Left renal cortex interstitium (tissue), 4 donors: ENCODE results near the gene VNN1. TPM values are rescaled to one million over a fixed set of nuclear protein-coding genes. Genes with fewer than 3 reads are reported as not detected.

Experiments used
- polyA plus RNA-seq, 4 donors: library from polyadenylated mRNA; unstranded; fragments of 120-200 nt; gene quantifications; one replicate each; pipeline ENCODE4 v1.2.1, GENCODE V29; 2013; ENCODE audit not compliant: insufficient read length in 4 of 4

Gene VNN1
- polyA plus RNA-seq, 4 donors, result 0.08 to 0.37 (median 0.18) TPM

Other genes starting within 250 kb of the VNN1 start
- 100 to 1,000 TPM in 1 of 4 donors, 10 to 100 TPM in 3; 80.2 to 101 (median 86.0) TPM for gene STX7, start 200.9 kb downstream of the VNN1 start, polyA plus RNA-seq
- not detected for gene TAAR9, start 175.8 kb downstream of the VNN1 start, polyA plus RNA-seq
- not detected for gene TAAR8, start 161.4 kb downstream of the VNN1 start, polyA plus RNA-seq
- under 1 TPM in 1 of 4 donors, not detected in 3; 0.16 TPM for gene TAAR6, start 143.7 kb downstream of the VNN1 start, polyA plus RNA-seq
- gene TAAR5, start 124.3 kb downstream of the VNN1 start, polyA plus RNA-seq, result not detected
- gene TAAR2, start 89.8 kb downstream of the VNN1 start, polyA plus RNA-seq, result not detected
- not detected for gene TAAR1, start 54.9 kb downstream of the VNN1 start, polyA plus RNA-seq
- 1 to 10 TPM; 1.8 to 4.0 (median 2.7) TPM for gene VNN2, start 43.8 kb upstream of the VNN1 start, polyA plus RNA-seq
- gene SLC18B1, start 84.6 kb upstream of the VNN1 start, polyA plus RNA-seq, result 10 to 100 TPM; 27.8 to 35.7 (median 34.4) TPM
- gene RPS12, start 100.5 kb upstream of the VNN1 start, polyA plus RNA-seq, result 1,000 to 10,000 TPM; 1,653 to 2,203 (median 1,960) TPM